AG04449 (cell line): Measurements from ENCODE around the gene FLVCR2.

Experiments used
- CTCF ChIA-PET: fragments of 350-600 bp; formaldehyde crosslinking; extraction: SDS; loops from one replicate; lab custom pipeline; 2021; ENCODE audit warnings: antibody characterized with exemption; lab: Yijun Ruan, JAX
- POLR2A ChIA-PET: fragments of 400-600, 350-600 bp; formaldehyde crosslinking; extraction: SDS; loops from one replicate; lab custom pipeline; 2020; ENCODE audit warnings: antibody characterized with exemption, inconsistent platforms; lab: Yijun Ruan, JAX
- DNase-seq: peaks from one replicate; pipeline ENCODE4 v3.0.0-alpha.2; 2010; ENCODE audit warnings: low read depth, low spot score
- H3K4me3 ChIP-seq: 2 replicates; pipeline ENCODE4 v1.5.1; 2011; ENCODE audit warnings: low read depth, mild to moderate bottlenecking, control low read depth, low read length
- CTCF ChIP-seq: IDR thresholded peaks from one replicate; pipeline ENCODE4 v1.5.1; 2011; ENCODE audit warnings: mild to moderate bottlenecking, moderate library complexity, low read length, control low read depth, inconsistent platforms; ENCODE audit not compliant: insufficient read depth; ENCODE audit errors: missing control alignments

Gene FLVCR2

GRCh38 chr14:75697386-75697785 lies 119.0 kb downstream of the FLVCR2 start:
- no peak for DNase-seq
- no peak for TF ChIP-seq CTCF
- POLR2A ChIA-PET: no interaction called here
- CTCF ChIA-PET: interaction anchor here (1.4 to 2.8 kb wide), 2 partner anchors 10 to 12 kb away, joined by 4 to 30 read pairs; no protein-coding TSS in a partner anchor
- no peak overlapping the region for H3K4me3 ChIP-seq
